CD4-positive, alpha-beta memory T cell (primary cell): ENCODE results near the gene FAM89B. TPM values are rescaled to one million over a fixed set of nuclear protein-coding genes. Genes with fewer than 3 reads are reported as not detected.

Experiments used
- CTCF ChIA-PET: fragments of 350-600 bp; sonication (Branson Sonifier 250); formaldehyde crosslinking; loops from one replicate; lab custom pipeline; 2021; ENCODE audit warnings: inconsistent platforms; ENCODE audit not compliant: partially characterized antibody; lab: Charles Lee
- POLR2A ChIA-PET: fragments of 350-600 bp; sonication (Branson Sonifier 250); formaldehyde crosslinking; loops from one replicate; lab custom pipeline; 2021; ENCODE audit not compliant: partially characterized antibody; lab: Charles Lee
- DNase-seq, 5 donors: peaks; one replicate each; pipeline versions ENCODE4 v3.0.0 to v3.0.0-alpha.2; 2020 to 2022; ENCODE audit warnings: mixed read lengths in 1 of 5
- H3K27ac ChIP-seq: one replicate; pipeline ENCODE4 v1.7.0; 2013; ENCODE audit warnings: low read depth, low read length
- H3K27me3 ChIP-seq: 2 replicates; pipeline ENCODE4 v1.7.0; 2013; ENCODE audit warnings: mild to moderate bottlenecking, low read length, moderate library complexity; ENCODE audit not compliant: insufficient read depth
- H3K36me3 ChIP-seq: 2 replicates; pipeline ENCODE4 v1.7.0; 2013; ENCODE audit warnings: mild to moderate bottlenecking, low read length, moderate library complexity; ENCODE audit not compliant: insufficient read depth
- H3K4me1 ChIP-seq: 2 replicates; pipeline ENCODE4 v1.7.0; 2013; ENCODE audit warnings: mild to moderate bottlenecking, low read length, moderate library complexity; ENCODE audit not compliant: insufficient read depth
- H3K4me3 ChIP-seq, 2 donors: one replicate each; pipeline ENCODE4 v1.7.0; 2013; ENCODE audit warnings: low read length in 2 of 2, mild to moderate bottlenecking in 1 of 2
- H3K9me3 ChIP-seq, 2 donors: one replicate each; pipeline ENCODE4 v1.7.0; 2013; ENCODE audit warnings: low read length in 2 of 2, control low read depth in 1 of 2; ENCODE audit not compliant: control insufficient read depth in 1 of 2
- H3K27ac Mint-ChIP-seq, 7 donors: one replicate each; pipeline ENCODE4 v1.8.0; 2020 to 2021; ENCODE audit warnings: mixed read lengths in 7 of 7, mild to moderate bottlenecking in 6 of 7, inconsistent platforms in 3 of 7, moderate library complexity in 3 of 7
- H3K27me3 Mint-ChIP-seq, 2 donors: one replicate each; pipeline ENCODE4 v1.8.0; 2020 to 2021; ENCODE audit warnings: mixed read lengths in 2 of 2
- H3K36me3 Mint-ChIP-seq, 2 donors: one replicate each; pipeline ENCODE4 v1.8.0; 2020 to 2021; ENCODE audit warnings: mixed read lengths in 2 of 2, inconsistent platforms in 1 of 2, mild to moderate bottlenecking in 1 of 2
- H3K4me1 Mint-ChIP-seq, 4 donors: one replicate each; pipeline ENCODE4 v1.8.0; 2020 to 2021; ENCODE audit warnings: mixed read lengths in 4 of 4, mild to moderate bottlenecking in 1 of 4
- H3K4me3 Mint-ChIP-seq, 8 donors: one replicate each; pipeline ENCODE4 v1.8.0; 2020 to 2021; ENCODE audit warnings: mixed read lengths in 8 of 8, mild to moderate bottlenecking in 7 of 8, moderate library complexity in 6 of 8, inconsistent platforms in 3 of 8
- H3K9me3 Mint-ChIP-seq, 8 donors: one replicate each; pipeline ENCODE4 v1.8.0; 2020 to 2021; ENCODE audit warnings: mixed read lengths in 8 of 8, mild to moderate bottlenecking in 5 of 8, inconsistent platforms in 3 of 8, moderate library complexity in 1 of 8
- intact Hi-C: fragments of 100-400 bp; cut with micrococcal nuclease; formaldehyde crosslinking; loops from one replicate; pipeline ENCODE4 v1.15.1; 2023
- polyA plus RNA-seq, 2 donors: library from polyadenylated mRNA; unstranded; fragments of 300-500 nt; fragmentation: Illumina TruSeq; gene quantifications; one replicate each; pipeline ENCODE4 v1.2.3, GENCODE V29; 2021
- total RNA-seq, 2 experiments: library from RNA; stranded (reverse); gene quantifications; one replicate each; pipeline ENCODE4 v1.2.3, GENCODE V29; 2021

Gene FAM89B
- total and polyA plus RNA-seq, 4 experiments from 2014 or later = 68.9 to 164 (median 101) TPM

GRCh38 chr11:65545853-65546216 lies 26.5 kb upstream of the FAM89B start:
- Mint-ChIP-seq H3K27me3 (no peaks in the 10 kb centered on the region), H3K4me1 (peaks cover 32 to 65% (median 46%) of the 10 kb centered on the region in 4 donors), H3K9me3 (no peaks in the 10 kb centered on the region), H3K4me3 (peak overlapping the region; percentile 8 to 92 (median 58)), H3K27ac (peak overlapping the region; percentile 81 to 97 (median 94)), H3K36me3 (peaks cover 4 to 17% of the 10 kb centered on the region in 2 donors)
- no peaks in the 10 kb centered on the region for H3K36me3 ChIP-seq
- H3K4me3 ChIP-seq = peak overlapping the region in 1 of 2 donors; percentile 41
- no peaks in the 10 kb centered on the region for H3K27me3 ChIP-seq
- ChIA-PET CTCF (interaction anchor here (0.9 to 7.9 kb wide), 6 partner anchors 13 to 42 kb away, joined by 3 to 124 read pairs (median 4); partner anchors contain the start of genes EHBP1L1 and FAM89B), POLR2A (interaction anchor here (0.8 to 10.5 kb wide), 16 partner anchors 9 to 123 kb away, joined by 3 to 181 read pairs (median 6); partner anchors contain the start of genes EHBP1L1, FAM89B, LTBP3 and MAP3K11)
- peak overlapping the region; percentile 59 for H3K27ac ChIP-seq
- peaks cover 49% of the 10 kb centered on the region for H3K4me1 ChIP-seq
- no peaks in the 10 kb centered on the region for H3K9me3 ChIP-seq
- no peak for DNase-seq
- intact Hi-C loops = no loop called here

- peak; percentile 96 to 99 (median 97) for DNase-seq
- Histone ChIP-seq H3K4me1 (peaks cover 46% of the 10 kb centered on the region), H3K27ac (peak overlapping the region; percentile 59), H3K27me3 (no peaks in the 10 kb centered on the region), H3K9me3 (no peaks in the 10 kb centered on the region), H3K36me3 (peaks cover 3% of the 10 kb centered on the region), H3K4me3 (peak overlapping the region in 1 of 2 donors; percentile 41)
- peaks cover 5 to 18% of the 10 kb centered on the region in 2 donors for H3K36me3 Mint-ChIP-seq
- no peaks in the 10 kb centered on the region for H3K9me3 Mint-ChIP-seq
- intact Hi-C loops = no loop called here
- ChIA-PET CTCF (interaction anchor here (0.9 to 7.9 kb wide), 6 partner anchors 13 to 41 kb away, joined by 3 to 124 read pairs (median 4); partner anchors contain the start of genes EHBP1L1 and FAM89B), POLR2A (interaction anchor here (0.7 to 10.5 kb wide), 27 partner anchors 9 to 313 kb away, joined by 3 to 181 read pairs (median 4); partner anchors contain the start of genes EHBP1L1, FAM89B, LTBP3 and MALAT1)
- peaks cover 31 to 65% (median 43%) of the 10 kb centered on the region in 4 donors for H3K4me1 Mint-ChIP-seq
- H3K4me3 Mint-ChIP-seq = peak overlapping the region; percentile 79 to 92 (median 80)
- H3K27me3 Mint-ChIP-seq = no peaks in the 10 kb centered on the region
- H3K27ac Mint-ChIP-seq = peak overlapping the region; percentile 81 to 97 (median 94)
These were observed 25.9 kb upstream of the FAM89B start for GRCh38 chr11:65546217-65546958.

- H3K27ac ChIP-seq = peak overlapping the region; percentile 59
- peak overlapping the region in 1 of 2 donors; percentile 41 for H3K4me3 ChIP-seq
- Mint-ChIP-seq H3K4me1 (peaks cover 37 to 69% (median 49%) of the 10 kb centered on the region in 4 donors), H3K36me3 (peaks cover 16 to 25% of the 10 kb centered on the region in 2 donors), H3K9me3 (no peaks in the 10 kb centered on the region), H3K27me3 (no peaks in the 10 kb centered on the region), H3K27ac (peak overlapping the region; percentile 81 to 97 (median 92)), H3K4me3 (peak overlapping the region; percentile 54 to 92 (median 80))
- no peaks in the 10 kb centered on the region for H3K27me3 ChIP-seq
- H3K4me1 ChIP-seq = peaks cover 54% of the 10 kb centered on the region
- ChIA-PET POLR2A (interaction anchor here (0.9 to 10.5 kb wide), 16 partner anchors 9 to 312 kb away, joined by 3 to 181 read pairs (median 8); partner anchors contain the start of genes FAM89B, LTBP3, MAP3K11 and PCNX3), CTCF (interaction anchor here (1.0 to 7.9 kb wide), 6 partner anchors 6 to 46 kb away, joined by 3 to 124 read pairs (median 16); partner anchors contain the start of gene FAM89B)
- DNase-seq = peak in 3 of 5 donors; percentile 34 to 58 (median 55)
- H3K36me3 ChIP-seq = peaks cover 7% of the 10 kb centered on the region
- no peaks in the 10 kb centered on the region for H3K9me3 ChIP-seq
- intact Hi-C loops = no loop called here
These were observed 24.8 kb upstream of the FAM89B start for GRCh38 chr11:65547446-65548125.

- H3K27ac ChIP-seq = peak overlapping the region; percentile 2
- H3K36me3 Mint-ChIP-seq = peaks cover 16 to 22% of the 10 kb centered on the region in 2 donors
- H3K27me3 Mint-ChIP-seq = no peaks in the 10 kb centered on the region
- peaks cover 37 to 77% (median 55%) of the 10 kb centered on the region in 4 donors for H3K4me1 Mint-ChIP-seq
- peak in 1 of 5 donors; percentile 8 for DNase-seq
- H3K4me3 Mint-ChIP-seq = peak overlapping the region in 7 of 8 donors; percentile 25 to 92 (median 61)
- intact Hi-C loops = no loop called here
- peak overlapping the region; percentile 72 to 93 (median 84) for H3K27ac Mint-ChIP-seq
- no peaks in the 10 kb centered on the region for H3K27me3 ChIP-seq
- H3K4me3 ChIP-seq = no peak overlapping the region
- peaks cover 60% of the 10 kb centered on the region for H3K4me1 ChIP-seq
- H3K36me3 ChIP-seq = peaks cover 7% of the 10 kb centered on the region
- no peaks in the 10 kb centered on the region for H3K9me3 Mint-ChIP-seq
- ChIA-PET CTCF (interaction anchor here (0.6 to 6.6 kb wide), 5 partner anchors 7 to 45 kb away, joined by 3 to 71 read pairs (median 6); partner anchors contain the start of gene FAM89B), POLR2A (interaction anchor here (0.7 to 10.5 kb wide), 9 partner anchors 8 to 49 kb away, joined by 3 to 181 read pairs (median 6); partner anchors contain the start of genes FAM89B, SCYL1 and ZNRD2)
- no peaks in the 10 kb centered on the region for H3K9me3 ChIP-seq
These were observed 23.9 kb upstream of the FAM89B start for GRCh38 chr11:65548395-65548794.

GRCh38 chr11:65549096-65549495 lies 23.2 kb upstream of the FAM89B start:
- ChIA-PET POLR2A (interaction anchor here (1.2 to 10.5 kb wide), 8 partner anchors 8 to 47 kb away, joined by 3 to 181 read pairs (median 6); partner anchors contain the start of genes FAM89B, SCYL1 and ZNRD2), CTCF (interaction anchor here (1.4 to 6.6 kb wide), 3 partner anchors 8 to 45 kb away, joined by 6 to 71 read pairs (median 7); partner anchors contain the start of gene FAM89B)
- Histone ChIP-seq H3K4me3 (no peak overlapping the region), H3K27ac (no peak overlapping the region), H3K4me1 (peaks cover 67% of the 10 kb centered on the region), H3K27me3 (no peaks in the 10 kb centered on the region), H3K9me3 (no peaks in the 10 kb centered on the region), H3K36me3 (peaks cover 7% of the 10 kb centered on the region)
- Mint-ChIP-seq H3K4me1 (peaks cover 37 to 77% (median 55%) of the 10 kb centered on the region in 4 donors), H3K27me3 (no peaks in the 10 kb centered on the region), H3K36me3 (peaks cover 16 to 20% of the 10 kb centered on the region in 2 donors), H3K27ac (peak overlapping the region; percentile 10 to 93 (median 86)), H3K4me3 (peak overlapping the region in 1 of 8 donors; percentile 41), H3K9me3 (no peaks in the 10 kb centered on the region)
- intact Hi-C loops = no loop called here
- DNase-seq = no peak

GRCh38 chr11:65551572-65552387 lies 20.6 kb upstream of the FAM89B start:
- Mint-ChIP-seq H3K4me1 (peaks cover 47 to 84% (median 66%) of the 10 kb centered on the region in 4 donors), H3K9me3 (no peaks in the 10 kb centered on the region), H3K36me3 (peaks cover 16 to 17% of the 10 kb centered on the region in 2 donors), H3K27ac (peak overlapping the region; percentile 77 to 92 (median 89)), H3K27me3 (no peaks in the 10 kb centered on the region), H3K4me3 (peak overlapping the region in 7 of 8 donors; percentile 17 to 65 (median 50))
- no peak overlapping the region for H3K4me3 ChIP-seq
- POLR2A ChIA-PET = interaction anchor here (0.6 to 18.2 kb wide), 17 partner anchors 8 to 693 kb away, joined by 3 to 403 read pairs (median 4); partner anchors contain the start of genes EHBP1L1, FAM89B, MALAT1 and NEAT1
- no peaks in the 10 kb centered on the region for H3K9me3 ChIP-seq
- intact Hi-C loops = loop anchor here (1.0 kb wide), 1 partner anchor 11 kb away; no protein-coding TSS in a partner anchor
- H3K36me3 ChIP-seq = peaks cover 7% of the 10 kb centered on the region
- peak; percentile 56 to 65 (median 61) for DNase-seq
- no peak overlapping the region for H3K27ac ChIP-seq
- H3K27me3 ChIP-seq = no peaks in the 10 kb centered on the region
- CTCF ChIA-PET = interaction anchor here (0.7 to 6.6 kb wide), 14 partner anchors 7 to 49 kb away, joined by 3 to 71 read pairs (median 6); partner anchors contain the start of genes FAM89B, LTBP3 and ZNRD2
- H3K4me1 ChIP-seq = peaks cover 77% of the 10 kb centered on the region
